Liver (tissue), 9 donors: Measurements from ENCODE around the gene DLL1. TPM values are rescaled to one million over a fixed set of nuclear protein-coding genes. Genes with fewer than 3 reads are reported as not detected.

ENCODE experiments used
- DNase-seq: peaks from one replicate; pipeline ENCODE4 v3.0.0-alpha.2; 2017; ENCODE audit warnings: low spot score
- H3K27ac ChIP-seq, 2 donors: one replicate each; pipeline ENCODE4 v1.7.0; 2013; ENCODE audit warnings: inconsistent platforms in 2 of 2, low read length in 2 of 2, control low read depth in 1 of 2, low read depth in 1 of 2, mild to moderate bottlenecking in 1 of 2
- H3K27me3 ChIP-seq, 4 donors: one replicate each; pipeline versions ENCODE4 v1.6.1 to v1.7.0; 2013; ENCODE audit warnings: low read length in 3 of 4, inconsistent platforms in 1 of 4, mild to moderate bottlenecking in 1 of 4, moderate library complexity in 1 of 4; ENCODE audit not compliant: control insufficient read depth in 4 of 4, insufficient read depth in 4 of 4
- H3K36me3 ChIP-seq, 4 donors: one replicate each; pipeline versions ENCODE4 v1.6.1 to v1.7.0; 2013; ENCODE audit warnings: low read length in 3 of 4, mild to moderate bottlenecking in 3 of 4, low read depth in 1 of 4, moderate library complexity in 1 of 4; ENCODE audit not compliant: control insufficient read depth in 4 of 4, insufficient read depth in 3 of 4
- H3K4me1 ChIP-seq, 4 donors: one replicate each; pipeline versions ENCODE4 v1.6.1 to v1.7.0; 2013; ENCODE audit warnings: low read length in 3 of 4, mild to moderate bottlenecking in 3 of 4, moderate library complexity in 1 of 4; ENCODE audit not compliant: control insufficient read depth in 4 of 4, insufficient read depth in 4 of 4
- H3K4me3 ChIP-seq, 3 donors: one replicate each; pipeline versions ENCODE4 v1.6.1 to v1.7.0; 2013; ENCODE audit warnings: low read length in 3 of 3, control low read depth in 1 of 3, low read depth in 1 of 3, mild to moderate bottlenecking in 1 of 3
- H3K9ac ChIP-seq, 2 donors: one replicate each; pipeline ENCODE4 v1.7.0; 2013; ENCODE audit warnings: low read length in 2 of 2, mild to moderate bottlenecking in 2 of 2, moderate library complexity in 2 of 2, control low read depth in 1 of 2, low read depth in 1 of 2
- H3K9me3 ChIP-seq, 4 donors: one replicate each; pipeline versions ENCODE4 v1.6.1 to v1.7.0; 2013; ENCODE audit warnings: low read length in 3 of 4; ENCODE audit not compliant: control insufficient read depth in 4 of 4
- ATF3 ChIP-seq: IDR thresholded peaks from 2 replicates; pipeline ENCODE4 v1.6.1; 2016; ENCODE audit warnings: antibody characterized with exemption
- EGR1 ChIP-seq, 2 donors: IDR thresholded peaks; 2 replicates each; pipeline ENCODE4 v1.6.1; 2016 to 2018; ENCODE audit warnings: antibody characterized with exemption in 2 of 2, low read depth in 2 of 2
- FOXA1 ChIP-seq: IDR thresholded peaks from 2 replicates; pipeline ENCODE4 v1.6.1; 2016; ENCODE audit warnings: antibody characterized with exemption
- FOXA2 ChIP-seq: IDR thresholded peaks from 2 replicates; pipeline ENCODE4 v1.6.1; 2016; ENCODE audit warnings: antibody characterized with exemption
- GABPA ChIP-seq, 2 donors: IDR thresholded peaks in 1 of 2; conservative IDR thresholded peaks in 1 of 2; 2 replicates each; pipeline ENCODE4 v1.6.1; 2016; ENCODE audit warnings: antibody characterized with exemption in 2 of 2, mild to moderate bottlenecking in 1 of 2, moderate library complexity in 1 of 2
- HNF4A ChIP-seq, 2 donors: conservative IDR thresholded peaks; 2 replicates each; pipeline ENCODE4 v1.6.1; 2016; ENCODE audit warnings: antibody characterized with exemption in 2 of 2, mild to moderate bottlenecking in 2 of 2
- HNF4G ChIP-seq: IDR thresholded peaks from 2 replicates; pipeline ENCODE4 v1.6.1; 2016; ENCODE audit warnings: antibody characterized with exemption
- JUND ChIP-seq, 2 donors: IDR thresholded peaks; 2 replicates each; pipeline ENCODE4 v1.6.1; 2016; ENCODE audit warnings: antibody characterized with exemption in 2 of 2
- NR2F2 ChIP-seq: IDR thresholded peaks from 2 replicates; pipeline ENCODE4 v1.6.1; 2016; ENCODE audit warnings: antibody characterized with exemption
- RAD21 ChIP-seq, 2 donors: IDR thresholded peaks; 2 replicates each; pipeline ENCODE4 v1.6.1; 2016; ENCODE audit warnings: antibody characterized with exemption in 2 of 2, mild to moderate bottlenecking in 2 of 2
- RXRA ChIP-seq, 2 donors: IDR thresholded peaks; 2 replicates each; pipeline ENCODE4 v1.6.1; 2017 to 2018; ENCODE audit warnings: antibody characterized with exemption in 2 of 2, mild to moderate bottlenecking in 1 of 2
- SP1 ChIP-seq: IDR thresholded peaks from 2 replicates; pipeline ENCODE4 v1.6.1; 2018; ENCODE audit warnings: antibody characterized with exemption, mild to moderate bottlenecking
- TAF1 ChIP-seq: conservative IDR thresholded peaks from 2 replicates; pipeline ENCODE4 v1.6.1; 2016; ENCODE audit warnings: antibody characterized with exemption, mild to moderate bottlenecking
- YY1 ChIP-seq: IDR thresholded peaks from 2 replicates; pipeline ENCODE4 v1.6.1; 2016; ENCODE audit warnings: antibody characterized with exemption, mild to moderate bottlenecking
- WGBS: extraction: QIAGEN DNeasy Blood & Tissue Kit; methylation state at CpG from one replicate; pipeline ENCODE4 v1.1.7; 2013; 5-methylcytosine and 5-hydroxymethylcytosine counted together
- polyA plus RNA-seq, 2 donors: library from polyadenylated mRNA; stranded (reverse) in 1 of 2; unstranded in 1 of 2; fragments of 200-250 nt in 1 of 2; fragments of >200 nt in 1 of 2; fragmentation: Nextera tagmentation in 1 of 2; extraction: Ambion mirVana in 1 of 2; gene quantifications; one replicate each; pipeline versions ENCODE4 v1.2.1 to v1.2.3, GENCODE V29; 2013 to 2015
- total RNA-seq, 2 donors: library from RNA; depleted of rRNA; stranded (reverse); fragments of >200 nt; gene quantifications; one replicate each; pipeline ENCODE4 v1.2.3, GENCODE V29; 2014
- TF ChIP-seq, protein P1 (sequence below): IDR thresholded peaks from 2 replicates; pipeline ENCODE4 v1.6.1; 2016; ENCODE audit warnings: antibody characterized with exemption
- TF ChIP-seq, protein P2 (sequence below): IDR thresholded peaks from 2 replicates; pipeline ENCODE4 v1.6.1; 2016; ENCODE audit warnings: antibody characterized with exemption, mild to moderate bottlenecking
- TF ChIP-seq, protein P3 (sequence below): fragments of 150-350 bp; IDR thresholded peaks from 2 replicates; pipeline ENCODE4 v1.5.1; 2017; ENCODE audit warnings: improper control_type of control experiment, low read depth, low read length; ENCODE audit not compliant: missing input control
- donor health status: healthy.
- donor health status: healthy.
- donor health status: healthy.
- donor health status: healthy.
- donor health status: healthy.

DLL1 gene
- total and polyA plus RNA-seq, 4 donors, result 1.0 to 2.3 (median 1.7) TPM

DNA sequence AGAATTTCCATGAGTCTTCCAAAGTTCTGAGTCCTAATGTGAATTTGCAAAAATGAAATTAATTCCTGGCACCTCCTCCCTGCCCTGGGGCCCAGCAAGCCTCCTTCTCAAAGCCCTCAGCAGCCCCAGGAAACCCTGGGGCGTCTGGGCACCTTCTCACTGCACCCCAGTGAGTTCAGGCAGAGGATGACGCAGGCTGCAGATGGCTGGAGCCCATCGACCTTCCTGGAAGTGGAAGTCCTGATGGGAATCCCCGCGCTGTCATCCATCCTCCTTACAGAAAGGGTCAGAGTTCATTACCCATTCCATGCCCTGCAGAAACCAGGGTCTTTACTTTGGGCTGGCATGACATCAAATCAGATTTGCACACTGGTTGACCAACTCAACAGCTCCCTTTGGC, 31.6 kb downstream of the DLL1 start (continued):
- no peak for TF ChIP-seq ATF3

DNA sequence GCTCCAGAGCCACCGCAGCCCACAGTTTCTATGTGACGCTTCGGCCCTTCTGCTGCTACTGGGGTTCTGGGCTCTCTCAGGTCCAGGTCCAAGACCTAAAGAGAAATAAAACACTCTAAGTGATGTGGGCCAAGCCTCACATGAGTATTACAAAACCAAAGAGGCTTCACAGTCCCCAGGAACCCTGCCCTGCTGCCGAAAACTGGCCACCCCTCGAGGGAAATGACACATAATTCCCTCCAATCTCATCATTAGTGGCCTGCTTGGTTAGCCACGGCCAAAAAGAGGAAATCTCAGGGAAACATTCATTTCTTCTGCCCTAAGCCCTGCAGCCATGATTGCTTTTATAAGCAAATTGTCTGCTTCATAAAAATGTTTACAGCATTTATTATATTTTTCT, 32.5 kb downstream of the DLL1 start:
- no peak for TF ChIP-seq SP1
- TF ChIP-seq RAD21 (IDR thresholded peaks at IDR 0.05), result no peak
- TF ChIP-seq HNF4G, result no peak
- TF ChIP-seq FOXA2, result no peak
- TF ChIP-seq, protein P1, sequence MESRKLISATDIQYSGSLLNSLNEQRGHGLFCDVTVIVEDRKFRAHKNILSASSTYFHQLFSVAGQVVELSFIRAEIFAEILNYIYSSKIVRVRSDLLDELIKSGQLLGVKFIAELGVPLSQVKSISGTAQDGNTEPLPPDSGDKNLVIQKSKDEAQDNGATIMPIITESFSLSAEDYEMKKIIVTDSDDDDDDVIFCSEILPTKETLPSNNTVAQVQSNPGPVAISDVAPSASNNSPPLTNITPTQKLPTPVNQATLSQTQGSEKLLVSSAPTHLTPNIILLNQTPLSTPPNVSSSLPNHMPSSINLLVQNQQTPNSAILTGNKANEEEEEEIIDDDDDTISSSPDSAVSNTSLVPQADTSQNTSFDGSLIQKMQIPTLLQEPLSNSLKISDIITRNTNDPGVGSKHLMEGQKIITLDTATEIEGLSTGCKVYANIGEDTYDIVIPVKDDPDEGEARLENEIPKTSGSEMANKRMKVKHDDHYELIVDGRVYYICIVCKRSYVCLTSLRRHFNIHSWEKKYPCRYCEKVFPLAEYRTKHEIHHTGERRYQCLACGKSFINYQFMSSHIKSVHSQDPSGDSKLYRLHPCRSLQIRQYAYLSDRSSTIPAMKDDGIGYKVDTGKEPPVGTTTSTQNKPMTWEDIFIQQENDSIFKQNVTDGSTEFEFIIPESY, result no peak
- TF ChIP-seq NR2F2, result no peak
- no peak for TF ChIP-seq YY1
- no peak for TF ChIP-seq EGR1 (IDR thresholded peaks at IDR 0.05; ENCODE audit: low read depth in 2 of 2)
- TF ChIP-seq, protein P2, sequence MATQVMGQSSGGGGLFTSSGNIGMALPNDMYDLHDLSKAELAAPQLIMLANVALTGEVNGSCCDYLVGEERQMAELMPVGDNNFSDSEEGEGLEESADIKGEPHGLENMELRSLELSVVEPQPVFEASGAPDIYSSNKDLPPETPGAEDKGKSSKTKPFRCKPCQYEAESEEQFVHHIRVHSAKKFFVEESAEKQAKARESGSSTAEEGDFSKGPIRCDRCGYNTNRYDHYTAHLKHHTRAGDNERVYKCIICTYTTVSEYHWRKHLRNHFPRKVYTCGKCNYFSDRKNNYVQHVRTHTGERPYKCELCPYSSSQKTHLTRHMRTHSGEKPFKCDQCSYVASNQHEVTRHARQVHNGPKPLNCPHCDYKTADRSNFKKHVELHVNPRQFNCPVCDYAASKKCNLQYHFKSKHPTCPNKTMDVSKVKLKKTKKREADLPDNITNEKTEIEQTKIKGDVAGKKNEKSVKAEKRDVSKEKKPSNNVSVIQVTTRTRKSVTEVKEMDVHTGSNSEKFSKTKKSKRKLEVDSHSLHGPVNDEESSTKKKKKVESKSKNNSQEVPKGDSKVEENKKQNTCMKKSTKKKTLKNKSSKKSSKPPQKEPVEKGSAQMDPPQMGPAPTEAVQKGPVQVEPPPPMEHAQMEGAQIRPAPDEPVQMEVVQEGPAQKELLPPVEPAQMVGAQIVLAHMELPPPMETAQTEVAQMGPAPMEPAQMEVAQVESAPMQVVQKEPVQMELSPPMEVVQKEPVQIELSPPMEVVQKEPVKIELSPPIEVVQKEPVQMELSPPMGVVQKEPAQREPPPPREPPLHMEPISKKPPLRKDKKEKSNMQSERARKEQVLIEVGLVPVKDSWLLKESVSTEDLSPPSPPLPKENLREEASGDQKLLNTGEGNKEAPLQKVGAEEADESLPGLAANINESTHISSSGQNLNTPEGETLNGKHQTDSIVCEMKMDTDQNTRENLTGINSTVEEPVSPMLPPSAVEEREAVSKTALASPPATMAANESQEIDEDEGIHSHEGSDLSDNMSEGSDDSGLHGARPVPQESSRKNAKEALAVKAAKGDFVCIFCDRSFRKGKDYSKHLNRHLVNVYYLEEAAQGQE, result no peak
- no peak for TF ChIP-seq TAF1
- TF ChIP-seq GABPA (IDR thresholded peaks at IDR 0.05 in 1 of 2, conservative IDR thresholded peaks at IDR 0.05 in 1 of 2), result no peak
- TF ChIP-seq RXRA (IDR thresholded peaks at IDR 0.05), result no peak
- TF ChIP-seq JUND (IDR thresholded peaks at IDR 0.05), result no peak
- TF ChIP-seq FOXA1, result no peak
- TF ChIP-seq, protein P3, sequence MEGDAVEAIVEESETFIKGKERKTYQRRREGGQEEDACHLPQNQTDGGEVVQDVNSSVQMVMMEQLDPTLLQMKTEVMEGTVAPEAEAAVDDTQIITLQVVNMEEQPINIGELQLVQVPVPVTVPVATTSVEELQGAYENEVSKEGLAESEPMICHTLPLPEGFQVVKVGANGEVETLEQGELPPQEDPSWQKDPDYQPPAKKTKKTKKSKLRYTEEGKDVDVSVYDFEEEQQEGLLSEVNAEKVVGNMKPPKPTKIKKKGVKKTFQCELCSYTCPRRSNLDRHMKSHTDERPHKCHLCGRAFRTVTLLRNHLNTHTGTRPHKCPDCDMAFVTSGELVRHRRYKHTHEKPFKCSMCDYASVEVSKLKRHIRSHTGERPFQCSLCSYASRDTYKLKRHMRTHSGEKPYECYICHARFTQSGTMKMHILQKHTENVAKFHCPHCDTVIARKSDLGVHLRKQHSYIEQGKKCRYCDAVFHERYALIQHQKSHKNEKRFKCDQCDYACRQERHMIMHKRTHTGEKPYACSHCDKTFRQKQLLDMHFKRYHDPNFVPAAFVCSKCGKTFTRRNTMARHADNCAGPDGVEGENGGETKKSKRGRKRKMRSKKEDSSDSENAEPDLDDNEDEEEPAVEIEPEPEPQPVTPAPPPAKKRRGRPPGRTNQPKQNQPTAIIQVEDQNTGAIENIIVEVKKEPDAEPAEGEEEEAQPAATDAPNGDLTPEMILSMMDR, result no peak
- no peak for TF ChIP-seq HNF4A (conservative IDR thresholded peaks at IDR 0.05)
- Histone ChIP-seq H3K27me3 (no peaks in the 10 kb centered on the region), H3K36me3 (no peaks in the 10 kb centered on the region), H3K9ac (no peak overlapping the region), H3K9me3 (no peaks in the 10 kb centered on the region), H3K4me3 (no peak overlapping the region), H3K4me1 (no peaks in the 10 kb centered on the region), H3K27ac (no peak overlapping the region)
- no peak for DNase-seq
- WGBS, result 89% methylated on average over 6 of the region's 6 CpGs
